Hematopoietic multipotent progenitor cell treated with erythropoietin and hydrocortisone succinate and interleukin-3 and kit ligand, for 4 days (in vitro differentiated cells): ENCODE results near the gene KIF26B.
"Not testable (repeated sequence)": the region's sequence is repeated elsewhere in the genome, so short reads cannot be mapped to it uniquely, and the experiment has no call there.

Source experiments
- DNase-seq: peaks from one replicate; pipeline ENCODE4 v3.0.0-alpha.2; 2015

The KIF26B gene

DNA sequence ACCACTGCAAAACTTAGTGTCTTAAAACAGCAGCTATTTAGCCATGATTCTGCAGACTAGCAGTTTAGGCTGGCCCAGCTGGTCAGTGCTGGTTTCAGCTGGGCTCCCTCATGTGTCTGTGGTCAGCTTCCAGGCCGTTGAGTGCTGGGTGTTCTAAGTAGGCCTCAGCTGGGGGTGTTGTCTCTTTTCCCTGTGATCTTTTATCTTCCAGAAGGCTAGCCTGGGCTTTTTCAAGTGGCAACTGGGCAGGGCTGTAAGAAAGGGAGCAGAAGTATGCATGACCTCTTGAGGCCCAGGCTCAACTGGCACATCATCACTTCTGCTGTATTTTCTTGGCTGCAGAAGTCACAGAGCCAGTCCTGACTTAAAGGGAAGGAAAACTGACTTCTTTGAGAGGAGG lies 136.1 kb downstream of the KIF26B start:
- no peak for DNase-seq

- no peak for DNase-seq
These were observed 136.6 kb downstream of the KIF26B start for GRCh38 chr1:245291351-245291750.

GRCh38 chr1:245292141-245292540 lies 137.4 kb downstream of the KIF26B start:
- DNase-seq: no peak

GRCh38 chr1:245292553-245292952 lies 137.8 kb downstream of the KIF26B start:
- peak; percentile 28 for DNase-seq

- DNase-seq: no peak
These were observed 139.2 kb downstream of the KIF26B start for GRCh38 chr1:245294020-245294419.

GRCh38 chr1:245298781-245299180 lies 144.0 kb downstream of the KIF26B start:
- DNase-seq: no peak

DNA sequence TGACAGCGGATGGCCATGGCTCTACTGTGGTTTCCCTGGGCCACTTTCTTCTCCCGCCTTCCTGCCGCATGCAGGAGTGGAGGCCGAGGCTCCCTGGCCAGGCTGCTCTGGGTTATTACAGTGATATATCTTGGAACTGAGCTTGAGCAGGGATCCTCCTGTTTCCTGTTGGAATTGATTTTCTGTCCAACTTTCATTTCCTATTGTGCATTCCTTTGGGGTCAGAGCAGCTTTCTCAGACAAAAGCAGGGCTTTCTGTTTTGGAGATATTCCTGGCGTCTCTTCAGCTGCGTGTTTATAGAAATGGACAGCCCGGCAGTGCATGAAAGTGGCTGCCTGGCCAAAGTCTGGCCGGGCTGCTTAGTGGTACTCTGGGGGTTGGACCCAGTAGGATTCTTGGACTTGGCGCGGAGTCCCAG lies 146.4 kb downstream of the KIF26B start:
- no peak for DNase-seq

DNA sequence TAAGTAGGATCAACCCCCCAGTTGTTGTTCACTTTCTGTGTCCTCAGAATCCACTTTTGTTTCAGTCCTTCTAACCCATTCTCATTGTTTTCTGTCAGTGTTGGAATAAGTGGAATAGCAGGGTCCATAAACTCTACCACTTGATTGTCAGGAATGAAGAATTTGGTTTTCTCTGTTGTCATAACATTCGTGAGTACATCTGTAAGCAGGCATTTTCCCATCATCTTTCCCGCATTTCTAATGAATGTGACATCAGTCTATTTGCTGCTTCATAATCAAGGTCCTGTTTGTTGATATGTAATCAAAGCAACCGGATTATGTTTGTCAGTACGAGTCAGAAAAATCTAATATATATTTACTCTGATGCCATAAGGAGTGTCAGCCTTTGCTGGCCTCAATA lies 147.1 kb downstream of the KIF26B start:
- DNase-seq: no peak

DNA sequence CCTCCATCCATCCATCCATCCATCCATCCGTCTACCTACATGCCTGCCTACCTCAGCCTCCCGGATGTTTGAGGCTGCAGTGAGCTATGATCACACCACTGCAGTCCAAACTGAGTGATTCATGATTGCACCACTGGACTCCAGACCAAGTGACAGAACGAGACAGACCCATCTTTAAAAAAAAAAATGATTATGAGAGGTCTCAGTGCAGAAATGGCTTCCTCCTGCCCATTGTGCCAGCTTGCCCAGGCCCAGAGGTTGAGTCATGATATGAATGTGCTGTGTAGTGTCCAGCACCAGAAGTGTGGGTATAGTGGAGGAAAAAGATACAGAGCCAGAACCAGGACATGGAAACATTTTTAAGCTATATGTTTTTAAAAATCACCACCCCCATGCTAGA lies 149.9 kb downstream of the KIF26B start:
- DNase-seq: no peak

DNA sequence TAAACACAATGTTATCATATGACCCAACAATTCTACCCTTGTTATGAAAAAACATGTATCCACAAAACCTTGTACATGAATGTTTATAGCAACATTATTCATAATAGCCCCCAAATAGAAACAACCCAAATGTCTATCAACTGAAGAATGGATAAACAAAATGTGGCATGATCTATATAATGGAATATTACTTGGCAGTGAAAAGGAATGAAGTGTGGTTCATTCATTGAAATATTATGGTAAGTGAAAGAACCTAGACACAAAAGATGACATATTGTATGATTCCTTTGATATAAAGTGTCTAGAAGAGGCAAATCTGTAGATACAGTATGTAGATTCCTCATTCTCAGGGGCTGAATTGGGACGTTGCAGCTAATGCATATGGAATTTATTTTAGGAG lies 151.2 kb downstream of the KIF26B start:
- no peak for DNase-seq

GRCh38 chr1:245306628-245307410 lies 152.0 kb downstream of the KIF26B start:
- no peak for DNase-seq

DNA sequence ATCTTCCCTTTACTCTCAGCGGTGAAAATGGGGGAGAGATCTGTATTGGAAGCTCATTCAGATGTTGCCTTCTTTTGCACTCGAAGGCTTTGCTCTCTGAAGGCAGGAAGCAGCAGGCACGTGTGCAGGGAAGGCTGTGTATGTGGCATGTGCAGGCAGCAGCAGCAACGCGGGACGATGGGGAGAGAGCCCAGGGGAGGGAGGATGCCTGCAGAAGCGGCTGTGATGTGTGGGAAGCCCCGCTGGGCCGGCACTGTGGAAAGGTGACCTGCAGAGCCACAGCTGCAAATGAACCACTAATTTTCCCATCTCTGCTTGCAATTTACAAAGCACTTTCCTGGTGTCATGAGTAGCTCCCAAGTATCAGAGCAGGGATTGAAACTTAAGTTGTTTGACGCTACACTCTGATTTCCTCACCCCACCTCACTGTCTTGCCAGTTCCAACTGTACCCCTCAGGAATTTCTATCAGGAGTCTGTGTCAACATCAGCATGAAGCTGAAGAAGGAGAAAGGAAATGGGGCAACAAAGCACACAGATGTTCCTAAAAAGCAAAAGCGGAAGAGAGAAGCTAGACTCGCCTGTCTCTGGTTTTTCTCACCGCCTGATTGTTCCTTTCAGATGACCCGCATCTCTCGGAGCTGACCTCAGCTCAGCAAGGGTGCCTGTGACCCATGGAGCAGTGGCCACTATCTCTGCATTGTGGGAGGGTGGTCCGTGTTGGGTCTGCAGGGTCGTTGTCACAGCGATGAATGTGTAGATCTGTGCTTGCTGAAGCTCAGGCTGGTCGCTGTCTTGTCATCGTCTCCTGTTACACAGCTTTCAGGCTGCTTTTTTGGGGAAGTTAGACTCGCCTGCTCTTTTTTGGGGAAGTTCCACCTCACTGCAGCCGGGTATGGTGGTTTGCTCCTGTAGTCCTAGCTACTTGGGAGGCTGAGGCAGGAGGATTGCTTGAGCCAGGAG lies 156.1 kb downstream of the KIF26B start:
- peak; percentile 84 for DNase-seq

DNA sequence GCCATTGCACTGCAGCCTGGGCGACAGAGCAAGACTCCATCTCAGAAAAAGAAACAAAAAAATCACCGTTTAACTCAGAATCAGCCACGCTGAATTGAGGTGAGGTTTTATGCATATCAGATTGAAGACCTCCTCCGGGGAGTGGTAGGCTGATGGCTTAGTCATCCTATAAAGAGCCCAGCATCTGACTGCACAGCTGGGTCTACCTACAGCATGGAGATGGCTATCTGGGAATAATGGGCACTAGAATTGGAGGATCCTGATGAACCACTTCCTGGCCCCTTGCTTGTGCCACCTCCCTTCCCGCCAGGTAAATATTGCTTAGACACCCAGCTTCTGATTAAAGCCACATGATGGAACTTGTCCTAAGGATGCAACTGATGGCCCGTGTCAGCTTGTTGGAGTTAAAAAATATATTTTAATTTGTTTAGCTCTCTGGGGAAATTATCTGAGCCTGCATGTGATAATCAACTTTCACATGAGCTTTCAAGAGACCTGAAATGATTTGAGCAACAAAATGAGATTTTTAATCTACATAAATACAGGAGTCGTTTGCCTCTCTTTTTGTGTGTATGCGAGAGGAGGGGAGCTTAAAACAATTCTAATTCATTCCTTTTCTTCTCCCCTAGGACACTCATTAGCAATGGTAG lies 157.2 kb downstream of the KIF26B start:
- no peak for DNase-seq

GRCh38 chr1:245313576-245313975 lies 158.8 kb downstream of the KIF26B start:
- no peak for DNase-seq

- DNase-seq: no peak
These were observed 162.0 kb downstream of the KIF26B start for GRCh38 chr1:245316784-245317183.

GRCh38 chr1:245317217-245317616 lies 162.4 kb downstream of the KIF26B start:
- no peak for DNase-seq

DNA sequence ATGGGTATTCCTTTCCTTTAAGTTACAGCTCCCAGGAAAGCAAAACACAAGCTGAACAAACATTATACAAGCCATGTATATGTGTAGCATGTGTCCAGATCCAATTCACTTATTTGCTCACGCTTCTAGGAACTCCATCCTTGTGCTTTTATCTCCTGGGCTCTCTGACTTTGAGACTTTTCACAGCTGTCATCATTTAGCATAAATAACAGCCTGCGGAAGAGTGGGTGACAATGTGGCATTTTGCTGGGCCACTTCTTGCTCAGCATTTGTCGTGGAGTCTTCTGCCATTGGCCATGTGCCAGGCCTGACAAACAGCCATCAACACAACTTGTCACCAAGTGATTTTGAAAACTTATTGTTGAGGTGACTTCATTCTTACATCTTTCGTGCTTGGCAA lies 164.3 kb downstream of the KIF26B start:
- DNase-seq: no peak

DNA sequence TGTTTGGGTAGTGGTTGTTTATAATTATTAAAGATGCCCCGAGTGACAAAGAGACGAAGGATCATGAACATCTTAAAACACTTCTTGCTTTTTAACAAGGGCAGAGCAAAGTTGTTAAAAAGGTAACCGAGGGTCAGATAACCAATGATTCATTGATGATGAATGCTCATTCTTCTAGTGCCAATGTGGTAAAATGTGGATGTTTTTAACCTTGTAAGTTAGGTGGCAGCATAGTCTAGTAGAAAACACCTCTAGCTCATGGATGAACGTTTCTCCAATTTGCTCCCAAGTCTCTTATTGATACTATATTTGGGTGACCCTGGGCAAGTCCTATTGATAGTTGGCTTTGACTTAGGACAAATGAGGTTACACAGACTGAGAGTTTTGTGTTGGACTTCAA lies 167.9 kb downstream of the KIF26B start:
- DNase-seq: no peak

GRCh38 chr1:245323765-245324164 lies 169.0 kb downstream of the KIF26B start:
- DNase-seq: not testable (repeated sequence)

GRCh38 chr1:245325922-245326795 lies 171.4 kb downstream of the KIF26B start:
- no peak for DNase-seq

DNA sequence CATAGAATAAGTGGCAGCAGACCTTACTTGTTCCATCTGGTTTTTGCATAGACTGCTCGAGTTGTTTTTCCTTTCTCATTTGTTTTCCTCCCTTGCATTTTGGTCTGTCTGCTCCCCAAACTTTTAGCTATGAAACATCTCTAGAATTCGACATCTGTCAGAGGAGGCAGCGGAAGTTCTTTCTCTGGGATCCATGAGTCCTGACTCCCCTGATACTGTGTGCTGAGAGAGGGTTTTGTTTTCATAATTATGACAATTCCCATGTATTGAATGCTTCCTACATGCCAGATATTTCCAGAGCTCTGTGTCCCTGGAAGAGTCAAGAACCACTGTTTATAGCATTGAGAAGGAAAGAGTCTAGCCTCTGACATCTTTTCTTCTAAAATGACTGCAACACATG lies 172.6 kb downstream of the KIF26B start:
- DNase-seq: no peak

DNA sequence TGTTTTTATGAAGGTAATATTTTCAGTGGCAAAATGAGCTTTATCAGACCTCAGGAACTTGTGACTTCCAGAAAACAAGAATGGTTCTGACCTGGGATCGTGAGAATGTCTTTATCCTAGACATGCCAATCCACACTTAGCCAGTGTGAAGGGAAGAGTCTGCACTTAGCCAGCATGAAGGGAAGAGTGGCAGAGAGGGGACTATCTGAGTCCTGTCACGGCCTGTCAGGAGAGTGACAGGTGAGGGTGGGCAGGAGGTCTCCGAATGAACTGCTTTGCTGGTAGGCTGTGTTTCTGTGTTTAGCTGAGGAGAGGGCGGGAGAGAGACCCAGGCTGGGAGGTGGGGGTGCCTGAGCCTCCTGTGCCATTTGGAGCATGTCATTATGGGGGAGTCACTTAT lies 173.1 kb downstream of the KIF26B start:
- no peak for DNase-seq
